NCI-H2196 (cell line): ENCODE measurements around the gene KCNQ1.

Source experiments
- DNase-seq: peaks from one replicate; lab custom pipeline; 2025; ENCODE audit not compliant: unreplicated experiment; lab: John Stamatoyannopoulos, UW

The KCNQ1 gene

DNA sequence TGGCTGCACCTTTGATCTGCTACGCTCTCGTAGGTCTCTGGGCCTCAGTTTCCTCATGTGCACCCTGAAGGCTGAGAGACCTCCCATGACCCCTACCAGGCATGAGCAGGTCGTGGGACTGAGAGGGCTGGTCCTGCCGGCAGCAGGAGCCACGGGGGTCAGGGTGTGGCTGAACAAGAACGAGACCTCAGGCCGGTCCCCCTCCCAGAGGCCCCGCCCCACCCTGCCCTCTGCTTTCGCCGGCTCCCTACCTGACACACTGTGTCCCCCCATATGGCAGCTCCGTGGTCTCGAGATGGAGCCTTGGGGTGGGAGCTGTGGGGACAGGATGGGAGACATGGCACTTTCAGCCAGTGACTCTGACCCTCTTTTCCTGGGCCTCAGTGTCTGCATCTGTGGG is 400.2 kb downstream of the KCNQ1 start:
- DNase-seq, result no peak

DNA sequence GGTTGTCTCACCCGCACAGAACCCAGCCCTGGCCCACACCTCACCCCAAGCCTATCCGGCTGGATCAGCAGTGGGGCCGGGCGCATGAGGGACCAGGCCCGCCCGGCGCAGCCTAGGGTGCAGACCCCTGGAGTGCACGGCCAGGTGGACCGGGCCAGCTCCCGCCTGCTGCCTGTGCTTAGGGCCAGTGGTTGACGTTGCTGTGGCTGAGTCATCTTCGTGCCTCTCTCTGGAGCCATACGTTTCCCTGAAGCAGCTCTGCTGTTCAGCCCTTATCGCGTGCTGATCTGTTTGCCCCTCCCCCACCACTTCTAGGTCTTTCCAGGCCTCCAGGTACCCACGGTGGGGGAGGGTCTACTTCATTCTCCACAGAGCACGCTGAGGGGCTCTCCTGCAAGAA is 401.2 kb downstream of the KCNQ1 start:
- no peak for DNase-seq

DNA sequence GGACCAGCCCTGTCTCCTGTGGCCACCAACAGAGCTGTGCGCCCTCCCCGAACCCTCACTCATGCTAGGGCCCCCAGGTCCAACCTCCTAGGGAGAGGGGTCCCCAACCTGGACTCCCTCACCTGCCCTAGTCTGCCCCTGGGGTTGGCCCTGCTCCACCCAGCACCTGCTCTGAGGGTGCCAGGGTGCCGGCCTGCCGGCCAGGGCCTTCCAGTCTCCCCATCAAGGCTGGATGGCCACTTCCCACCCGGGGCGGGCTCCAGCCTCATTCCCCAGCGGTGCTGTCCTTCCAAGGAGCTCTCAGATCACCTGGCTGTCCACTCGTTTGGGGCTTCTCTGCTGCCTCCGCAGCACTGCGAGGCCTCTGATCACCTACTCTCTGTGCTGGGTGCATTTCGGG is 401.7 kb downstream of the KCNQ1 start:
- no peak for DNase-seq

DNA sequence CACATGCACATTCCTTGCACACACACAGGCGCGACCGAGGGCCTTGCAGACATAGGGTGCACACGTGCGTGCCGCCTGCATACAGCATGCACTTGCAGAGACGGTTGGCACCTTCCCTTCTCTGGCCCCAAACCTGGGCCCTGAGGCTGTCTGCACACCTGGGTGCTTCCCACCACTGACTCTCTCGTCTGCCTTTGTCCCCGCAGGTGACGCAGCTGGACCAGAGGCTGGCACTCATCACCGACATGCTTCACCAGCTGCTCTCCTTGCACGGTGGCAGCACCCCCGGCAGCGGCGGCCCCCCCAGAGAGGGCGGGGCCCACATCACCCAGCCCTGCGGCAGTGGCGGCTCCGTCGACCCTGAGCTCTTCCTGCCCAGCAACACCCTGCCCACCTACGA is 402.8 kb downstream of the KCNQ1 start:
- no peak for DNase-seq

DNA sequence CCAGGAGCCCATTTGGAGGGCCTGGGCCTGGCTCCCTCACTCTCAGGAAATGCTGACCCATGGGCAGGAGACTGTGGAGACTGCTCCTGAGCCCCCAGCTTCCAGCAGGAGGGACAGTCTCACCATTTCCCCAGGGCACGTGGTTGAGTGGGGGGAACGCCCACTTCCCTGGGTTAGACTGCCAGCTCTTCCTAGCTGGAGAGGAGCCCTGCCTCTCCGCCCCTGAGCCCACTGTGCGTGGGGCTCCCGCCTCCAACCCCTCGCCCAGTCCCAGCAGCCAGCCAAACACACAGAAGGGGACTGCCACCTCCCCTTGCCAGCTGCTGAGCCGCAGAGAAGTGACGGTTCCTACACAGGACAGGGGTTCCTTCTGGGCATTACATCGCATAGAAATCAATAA is 403.7 kb downstream of the KCNQ1 start:
- no peak for DNase-seq

DNA sequence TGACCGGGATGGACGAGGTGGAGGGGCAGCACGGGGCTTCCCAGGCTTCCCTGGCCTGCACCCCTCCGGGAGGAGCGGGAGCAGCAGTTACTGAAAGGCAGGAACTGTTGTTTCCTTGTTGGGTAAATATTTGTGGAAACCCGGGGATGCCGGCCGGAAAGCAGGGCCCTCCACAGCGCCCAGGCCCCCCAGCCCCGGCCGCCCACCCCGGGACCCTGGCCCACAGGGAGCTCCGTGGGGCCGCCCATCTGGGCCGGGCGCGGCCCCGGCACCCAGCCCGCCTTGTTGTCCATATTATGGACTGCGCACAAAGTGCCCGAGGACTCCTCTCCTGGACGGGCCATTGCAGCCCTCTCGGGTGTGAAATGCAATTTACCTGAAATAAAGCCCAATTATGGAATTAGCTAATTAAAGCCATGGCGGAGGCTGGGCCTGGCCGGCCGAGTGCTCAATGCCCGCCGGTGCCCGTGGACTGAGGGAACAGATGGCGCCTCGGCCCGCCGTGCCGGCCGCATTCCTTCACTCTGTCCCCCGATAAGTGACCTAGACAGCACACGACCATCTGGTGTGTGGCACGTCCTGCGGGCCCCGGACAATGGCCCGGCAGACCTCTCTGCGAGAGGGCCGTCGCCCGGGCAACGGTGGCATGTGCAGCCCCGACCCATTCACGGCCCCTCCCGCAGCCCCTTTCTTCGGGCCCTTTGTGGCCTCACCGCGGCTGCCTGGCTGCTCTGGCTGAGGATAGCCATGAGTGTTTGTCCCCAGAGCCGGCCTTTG is 405.4 kb downstream of the KCNQ1 start:
- DNase-seq, result no peak

DNA sequence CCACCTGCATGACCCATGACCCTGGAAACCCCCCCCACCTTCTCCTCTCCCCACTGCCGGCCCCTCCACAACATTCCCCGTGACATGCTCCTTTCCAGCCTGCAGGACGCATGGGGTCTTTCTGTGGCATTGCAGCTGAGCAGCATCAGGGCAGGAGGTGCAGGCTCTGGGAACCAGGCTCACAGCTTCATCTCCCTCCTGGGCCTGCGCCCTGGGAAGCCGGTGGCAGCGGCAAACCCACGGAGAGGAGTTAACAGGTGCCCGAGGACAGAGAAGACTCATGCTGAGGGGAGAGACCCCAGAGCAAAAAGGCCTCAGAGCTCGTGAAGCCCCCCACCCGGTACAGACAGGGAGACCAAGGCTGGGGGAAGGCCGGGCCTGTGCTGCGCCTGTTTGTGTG is 408.6 kb downstream of the KCNQ1 start:
- no peak for DNase-seq

DNA sequence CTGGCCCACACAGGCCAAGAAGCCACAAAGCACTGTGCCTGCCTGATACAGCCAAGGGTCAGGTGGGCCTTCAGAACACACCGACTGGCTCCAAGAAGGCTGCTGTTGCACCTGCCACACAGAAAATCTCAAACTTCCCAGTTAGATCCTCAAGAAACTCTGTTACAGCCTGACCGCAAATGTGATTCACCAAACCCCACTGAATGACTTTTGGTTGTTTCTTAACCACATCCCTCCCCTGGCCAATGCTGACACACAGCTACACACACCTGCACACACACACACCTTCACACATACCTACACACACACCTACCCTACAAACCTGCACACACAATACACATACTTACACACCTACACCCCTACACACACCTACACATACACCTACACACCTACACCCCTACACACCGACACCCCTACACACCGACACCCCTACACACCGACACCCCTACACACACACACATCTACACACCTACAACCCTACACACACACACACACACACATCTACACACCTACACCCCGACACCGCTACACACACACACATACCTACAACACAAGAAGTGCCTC is 409.3 kb downstream of the KCNQ1 start:
- no peak for DNase-seq

DNA sequence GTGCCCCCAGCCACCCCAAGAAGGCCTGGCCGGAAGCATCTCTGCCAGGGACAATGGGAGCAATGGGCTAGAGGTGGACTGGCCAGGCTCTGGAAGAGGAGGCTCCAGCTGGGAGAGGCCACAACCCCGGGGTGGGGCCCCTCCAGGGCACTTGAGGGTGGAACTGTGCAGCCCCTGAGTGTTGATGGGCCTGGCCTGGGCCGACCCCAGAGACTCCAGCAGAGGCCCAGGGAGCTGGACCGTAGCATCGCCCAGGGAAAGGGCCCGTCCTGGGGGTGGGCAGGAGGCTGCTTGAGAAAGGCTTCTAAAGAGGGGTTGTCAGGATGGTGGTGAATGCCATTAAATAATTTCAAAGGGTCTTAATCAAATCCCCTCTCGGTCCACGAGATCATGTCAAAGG is 410.4 kb downstream of the KCNQ1 start:
- DNase-seq, result no peak

DNA sequence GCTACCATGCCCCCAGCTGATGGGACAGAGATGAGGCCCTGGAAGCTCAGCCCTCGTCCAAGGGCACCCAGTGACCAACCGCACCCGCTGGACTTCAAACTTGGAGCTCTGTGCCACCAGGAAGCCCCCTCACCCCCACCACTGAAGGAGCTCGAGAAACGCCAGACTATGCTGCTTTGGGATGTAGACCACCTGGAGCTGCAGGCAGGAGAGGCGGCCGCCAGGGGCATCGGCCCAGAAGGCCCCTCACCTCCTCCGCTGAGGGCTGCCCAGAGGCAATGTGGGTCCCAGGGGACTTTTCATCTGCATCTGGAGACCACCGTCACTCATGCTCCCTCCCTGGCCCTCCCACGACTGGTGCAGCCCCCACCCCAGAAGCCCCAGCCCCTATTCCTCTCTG is 412.5 kb downstream of the KCNQ1 start:
- DNase-seq, result no peak

DNA sequence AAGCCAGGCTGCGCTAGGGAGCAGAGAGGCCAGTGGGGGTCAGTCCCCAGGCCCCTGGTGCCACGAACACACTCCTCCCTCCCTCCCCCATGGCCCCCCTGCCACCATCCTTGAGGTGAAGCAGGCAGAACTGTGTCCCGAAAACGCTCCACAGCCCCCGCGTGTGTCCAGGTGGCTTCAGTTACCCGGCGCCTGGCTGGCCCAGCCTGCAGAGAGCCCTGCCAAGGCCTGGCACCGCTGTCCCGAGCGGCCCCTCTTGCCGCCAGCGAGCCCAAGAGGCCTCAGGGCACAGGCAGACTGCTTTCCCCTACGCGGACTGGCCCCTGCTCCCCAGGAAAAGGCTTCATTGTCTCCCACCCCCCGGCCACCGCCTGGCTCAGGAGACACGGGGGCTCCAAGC is 413.1 kb downstream of the KCNQ1 start:
- DNase-seq, result no peak

DNA sequence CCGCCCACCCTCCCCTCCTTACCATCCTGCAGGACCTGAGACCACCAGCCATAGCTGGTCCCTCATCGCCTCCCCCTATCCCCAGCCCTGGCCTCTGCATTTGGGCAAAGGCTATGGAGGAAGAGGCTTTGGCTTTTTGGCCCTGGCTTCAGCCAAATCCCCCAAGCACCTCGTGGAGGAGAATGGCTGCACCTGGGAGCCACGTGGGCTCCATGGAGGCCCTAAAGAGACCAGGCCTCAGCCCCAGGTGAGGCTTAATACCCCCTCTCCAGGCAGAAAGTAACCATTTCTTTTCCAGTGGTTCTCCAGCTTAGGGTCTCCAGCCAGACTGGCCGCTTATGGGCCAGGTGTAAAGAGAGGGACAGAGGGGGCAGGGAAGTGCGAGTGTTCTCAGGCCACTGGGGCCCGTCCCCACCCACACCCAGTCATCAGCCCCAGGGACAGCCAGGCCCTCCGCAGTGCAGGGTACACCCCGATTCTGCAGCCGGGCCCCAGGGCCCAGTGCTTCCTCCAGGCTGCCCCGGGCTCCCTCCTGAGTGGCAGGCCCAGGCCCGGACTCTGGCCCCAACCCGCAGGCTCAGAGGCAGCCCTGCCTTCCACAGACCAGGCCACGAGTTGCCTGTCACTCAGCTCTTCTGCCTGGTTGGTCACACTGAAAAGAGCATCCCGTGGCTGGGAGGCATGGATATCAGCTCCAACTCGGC is 414.3 kb downstream of the KCNQ1 start:
- no peak for DNase-seq

DNA sequence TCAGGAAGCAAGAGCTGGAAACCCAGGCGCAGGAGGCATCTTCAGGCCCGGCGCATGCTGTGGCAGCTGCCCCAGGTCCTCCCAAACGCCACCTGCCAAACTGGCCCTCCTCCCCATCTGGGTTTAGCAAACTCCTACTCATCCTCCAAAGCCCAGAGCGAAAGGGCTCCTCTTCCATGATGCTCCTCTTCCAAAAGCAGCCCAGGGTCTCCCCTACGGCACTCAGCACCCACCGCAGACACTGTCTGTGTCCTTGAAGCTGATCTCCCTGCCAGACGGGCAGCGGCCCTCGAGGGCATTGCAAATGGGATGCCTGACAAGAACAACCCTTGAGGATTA is 414.9 kb downstream of the KCNQ1 start:
- DNase-seq, result no peak

DNA sequence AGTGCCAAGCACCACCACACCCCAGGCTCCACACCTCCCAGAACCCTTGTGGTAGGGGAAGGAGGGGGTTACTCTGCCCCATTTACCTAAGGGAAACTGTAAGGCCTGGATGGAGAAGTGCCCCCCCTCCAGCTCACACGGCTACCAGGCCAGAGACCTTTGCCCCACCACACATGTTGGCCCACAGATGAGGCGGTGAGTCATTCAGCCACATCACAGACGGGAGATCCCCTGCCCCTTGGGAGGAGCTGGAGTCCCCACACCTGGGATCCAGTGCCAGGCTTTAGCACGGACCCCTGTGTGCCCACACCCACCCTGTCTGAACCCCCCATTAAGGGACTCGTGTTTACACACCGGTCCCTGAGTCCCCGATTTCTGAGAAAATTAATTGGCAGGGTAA is 415.8 kb downstream of the KCNQ1 start:
- no peak for DNase-seq

DNA sequence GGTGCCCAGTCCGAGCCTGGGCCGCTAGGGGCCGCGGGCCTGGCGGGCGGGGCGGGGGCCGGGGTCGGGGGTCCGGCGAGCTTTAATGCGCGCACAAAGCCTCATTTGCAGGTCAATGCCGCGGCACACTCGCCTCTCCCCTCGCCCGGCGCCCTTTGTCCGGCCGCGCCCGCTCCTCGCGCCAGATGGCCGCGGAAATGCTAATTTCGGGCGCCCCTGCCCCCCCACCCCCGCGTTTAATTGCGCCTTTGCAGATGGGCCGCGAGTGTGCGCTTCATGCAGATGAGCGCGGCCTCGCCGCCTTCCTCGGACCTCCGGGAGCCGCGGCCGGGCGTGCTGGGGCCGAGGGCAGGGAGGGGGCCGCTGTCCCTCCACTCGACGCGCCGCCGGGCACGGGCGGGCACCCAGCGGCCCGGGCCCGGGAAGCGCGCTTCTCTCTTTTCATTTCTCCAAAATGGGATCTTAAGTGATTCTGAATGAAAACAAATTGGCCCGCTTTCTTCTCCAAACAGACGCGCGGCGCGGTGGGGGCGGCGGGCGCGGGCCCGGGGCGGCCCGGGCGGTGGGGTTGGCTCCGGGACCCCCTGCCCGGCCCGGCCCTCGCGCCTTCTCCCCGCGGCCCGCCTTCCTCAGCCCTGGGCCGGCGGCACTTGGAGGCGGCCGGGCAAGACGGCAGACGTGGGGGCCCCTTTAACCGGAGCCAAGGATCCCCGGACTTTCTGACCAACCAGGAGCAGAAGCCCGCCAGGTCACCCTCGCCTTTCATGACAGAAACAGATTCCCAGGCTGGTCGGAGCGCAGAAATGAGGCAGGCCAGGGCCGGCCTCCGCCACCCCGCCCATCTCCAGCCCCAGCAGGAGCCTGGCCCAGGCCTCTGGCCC is 417.8 kb downstream of the KCNQ1 start:
- DNase-seq, result no peak

DNA sequence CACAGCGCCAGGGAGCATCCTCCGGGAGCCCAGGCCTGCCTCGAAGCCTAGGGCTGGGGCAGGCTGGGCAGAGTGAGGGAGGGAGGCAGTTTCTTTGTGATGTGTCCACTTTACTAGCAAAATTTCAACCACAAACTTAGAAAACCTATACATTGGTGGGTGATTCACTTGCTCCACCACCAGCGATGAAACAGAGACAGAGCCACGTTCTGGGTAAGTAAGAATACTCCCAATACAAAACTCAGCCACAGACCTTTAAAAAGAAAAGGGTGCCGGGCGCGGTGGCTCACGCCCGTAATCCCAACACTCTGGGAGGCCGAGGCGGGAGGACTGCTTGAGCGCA is 418.4 kb downstream of the KCNQ1 start:
- no peak for DNase-seq

DNA sequence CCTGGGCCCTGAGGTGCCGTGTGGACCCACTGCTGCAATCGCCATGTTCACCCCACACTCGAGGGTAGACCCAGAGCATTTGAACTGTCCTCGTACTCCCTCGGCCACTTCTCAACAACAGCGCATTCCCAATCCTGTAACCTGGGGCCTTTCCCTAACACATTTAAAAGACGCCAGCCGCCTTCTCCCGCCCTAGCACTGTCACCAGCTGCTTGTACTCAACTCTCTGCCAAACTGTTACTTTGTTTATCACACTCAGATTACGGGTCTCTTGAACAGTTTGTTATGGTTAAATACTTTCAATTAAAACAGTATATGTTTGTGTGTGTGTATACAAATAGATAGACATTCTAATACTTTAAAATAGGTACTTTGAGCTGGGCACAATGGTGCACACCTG is 420.1 kb downstream of the KCNQ1 start:
- DNase-seq, result no peak

DNA sequence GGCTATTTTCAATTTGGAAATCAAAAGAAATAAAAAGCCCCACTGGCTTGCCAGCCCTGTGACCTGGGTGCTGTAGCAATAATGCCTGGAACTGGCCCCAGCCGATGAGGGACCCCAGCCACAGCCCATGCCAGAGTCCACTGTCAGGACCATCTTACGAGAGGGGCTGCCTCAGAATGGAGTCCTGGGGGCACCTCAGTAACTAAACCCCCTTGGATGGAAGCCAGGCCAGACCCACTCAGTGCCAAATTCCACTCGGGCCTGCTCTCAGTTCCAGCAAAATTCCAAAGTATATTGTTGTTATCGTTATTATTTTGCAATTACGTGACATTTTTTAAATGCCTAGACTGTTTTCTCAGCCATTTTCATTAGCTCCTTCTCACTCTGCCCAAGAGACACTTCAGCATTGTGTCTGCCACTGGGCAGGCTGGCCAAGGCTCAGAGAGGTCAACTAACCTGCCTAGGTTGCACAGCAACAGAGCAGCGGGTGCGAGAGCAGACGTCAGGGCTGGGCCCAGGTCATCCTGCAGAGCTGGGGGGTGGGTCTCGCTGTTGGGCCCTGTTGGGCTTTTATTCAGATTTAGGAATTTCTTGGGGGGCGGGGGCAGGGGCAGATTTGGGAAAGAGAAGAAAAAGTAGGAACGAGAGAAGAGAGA is 421.2 kb downstream of the KCNQ1 start:
- no peak for DNase-seq

DNA sequence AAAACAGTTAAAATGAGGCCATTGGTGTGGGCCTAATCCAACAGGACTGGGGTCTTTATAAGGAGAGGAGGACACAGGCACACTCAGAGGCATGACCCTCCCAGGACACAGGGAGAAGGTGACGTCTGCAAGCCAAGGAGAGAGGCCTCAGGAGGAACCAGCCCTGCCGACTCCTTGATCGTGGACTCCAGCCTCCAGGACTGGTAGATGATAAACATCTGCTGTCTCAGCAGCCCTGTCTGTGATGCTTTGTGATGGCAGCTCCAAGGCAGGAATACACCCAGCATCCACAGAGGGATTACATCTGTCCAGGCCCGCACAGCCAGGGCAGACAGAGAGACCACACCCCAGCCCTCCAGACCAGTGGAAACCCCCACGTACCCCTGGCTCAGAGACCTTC is 422.3 kb downstream of the KCNQ1 start:
- no peak for DNase-seq

DNA sequence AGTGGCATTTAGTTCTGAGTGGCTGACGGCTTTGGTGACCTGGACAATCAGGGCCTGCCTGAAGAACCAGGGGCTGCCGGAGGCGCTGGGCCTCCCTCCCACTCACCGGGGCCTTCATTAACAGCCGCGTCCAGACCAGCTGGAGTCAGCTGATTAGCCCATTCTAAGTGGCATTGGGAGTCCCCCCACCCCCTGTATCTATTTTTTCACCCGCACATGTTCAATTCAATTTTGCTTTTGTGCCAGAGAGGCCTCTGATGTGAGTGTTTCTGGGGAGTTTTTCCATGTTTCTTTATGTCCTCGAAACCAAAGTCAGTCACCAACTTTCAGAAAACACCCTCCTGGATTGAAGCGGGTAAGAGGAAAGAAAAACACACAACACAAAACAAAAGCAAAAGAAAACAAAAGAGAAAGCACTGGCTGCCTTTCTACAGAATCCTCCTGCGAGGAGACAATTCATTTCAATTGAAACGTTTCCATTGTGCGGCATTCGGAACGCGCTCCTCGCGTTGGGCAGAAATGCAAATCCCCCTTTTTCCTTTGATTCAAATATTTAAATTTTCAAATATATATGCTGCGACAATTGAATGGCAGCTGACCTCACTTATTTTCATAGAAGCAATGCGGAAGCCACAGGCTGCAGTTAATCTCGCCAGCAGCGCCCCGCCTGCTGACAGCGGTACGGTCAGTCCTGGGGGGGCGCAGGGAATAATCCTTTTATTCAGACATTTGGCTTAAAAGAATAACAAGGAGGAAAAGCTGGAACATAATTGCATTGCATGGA is 423.1 kb downstream of the KCNQ1 start:
- no peak for DNase-seq
